Stimulated activated CD8-positive, alpha-beta memory T cell treated with anti-CD3 and anti-CD28 coated beads, Interleukin-2, amount 100 ng/mL, for 1 hour (primary cell): ENCODE data around the gene MNT.

Experiments
- DNase-seq, 2 donors: peaks; one replicate each; pipeline ENCODE4 v3.0.0-alpha.2; 2020; ENCODE audit warnings: low read depth in 2 of 2

MNT gene

DNA sequence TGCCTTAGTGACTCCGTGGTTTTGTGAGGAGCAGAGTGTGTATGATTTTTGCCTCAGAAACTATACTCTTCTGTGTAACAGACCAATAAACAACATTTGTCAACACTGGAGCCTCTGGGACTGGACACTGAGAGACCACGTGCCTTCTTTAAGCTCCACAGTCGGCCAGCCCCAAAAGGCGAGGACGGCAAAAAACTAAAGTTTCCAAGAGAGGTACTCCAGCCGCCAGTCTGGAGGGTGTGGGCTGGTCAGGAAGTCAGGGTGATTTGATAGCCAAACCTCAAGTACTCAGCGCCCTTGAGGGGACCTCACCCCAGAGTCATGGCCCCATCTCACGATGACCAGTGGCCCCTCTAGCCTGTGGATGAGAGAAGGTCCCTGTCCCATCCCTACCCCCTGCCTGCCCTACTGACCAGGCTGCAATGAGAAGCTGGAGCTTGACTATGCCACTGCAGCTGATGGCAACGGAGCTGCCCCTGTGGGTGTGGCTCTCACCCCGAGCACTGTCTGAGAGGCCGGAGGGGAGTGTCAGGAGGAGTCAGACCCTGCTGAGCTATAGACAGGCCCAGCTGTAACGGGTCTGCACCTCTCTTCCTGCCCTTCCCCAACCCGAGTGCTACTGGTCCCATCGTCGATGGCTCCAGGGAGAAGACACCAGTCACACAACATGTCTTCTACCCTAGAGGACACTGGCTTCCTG, 19.8 kb downstream of the MNT start:
- DNase-seq: no peak

DNA sequence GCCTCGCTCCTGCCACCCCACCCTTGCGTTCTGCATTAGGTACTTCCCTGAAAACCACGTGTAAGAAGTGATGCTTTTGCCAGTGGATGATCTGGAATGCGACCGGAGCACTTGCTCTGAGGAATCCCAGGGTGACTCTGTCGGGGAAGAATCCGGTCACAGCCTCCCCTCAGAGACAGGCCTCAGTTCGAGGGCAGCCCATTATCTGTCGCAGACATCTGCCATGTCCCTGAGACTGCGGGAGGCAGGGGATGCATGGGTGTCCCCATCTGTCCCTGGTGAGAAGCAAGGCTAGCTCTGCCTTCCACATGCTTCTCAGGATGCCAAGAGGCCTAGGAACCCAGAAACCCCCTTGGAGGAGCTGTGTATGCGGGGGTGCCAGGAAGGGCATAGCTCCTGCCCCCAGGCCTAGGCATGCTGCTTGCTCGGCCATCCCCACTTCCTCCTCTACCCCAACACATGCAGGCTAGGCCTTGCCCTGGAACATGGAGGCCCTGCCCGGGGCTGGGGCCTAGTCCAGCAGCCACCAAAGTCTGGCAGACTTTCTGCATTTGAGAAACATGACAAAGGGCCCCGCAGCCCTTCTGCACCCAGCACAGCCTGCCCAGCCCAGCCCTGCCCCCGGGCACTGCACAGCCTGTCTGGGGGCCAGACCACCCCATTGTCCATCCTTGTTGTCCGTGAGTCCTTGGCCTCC, 20.5 kb downstream of the MNT start:
- no peak for DNase-seq

DNA sequence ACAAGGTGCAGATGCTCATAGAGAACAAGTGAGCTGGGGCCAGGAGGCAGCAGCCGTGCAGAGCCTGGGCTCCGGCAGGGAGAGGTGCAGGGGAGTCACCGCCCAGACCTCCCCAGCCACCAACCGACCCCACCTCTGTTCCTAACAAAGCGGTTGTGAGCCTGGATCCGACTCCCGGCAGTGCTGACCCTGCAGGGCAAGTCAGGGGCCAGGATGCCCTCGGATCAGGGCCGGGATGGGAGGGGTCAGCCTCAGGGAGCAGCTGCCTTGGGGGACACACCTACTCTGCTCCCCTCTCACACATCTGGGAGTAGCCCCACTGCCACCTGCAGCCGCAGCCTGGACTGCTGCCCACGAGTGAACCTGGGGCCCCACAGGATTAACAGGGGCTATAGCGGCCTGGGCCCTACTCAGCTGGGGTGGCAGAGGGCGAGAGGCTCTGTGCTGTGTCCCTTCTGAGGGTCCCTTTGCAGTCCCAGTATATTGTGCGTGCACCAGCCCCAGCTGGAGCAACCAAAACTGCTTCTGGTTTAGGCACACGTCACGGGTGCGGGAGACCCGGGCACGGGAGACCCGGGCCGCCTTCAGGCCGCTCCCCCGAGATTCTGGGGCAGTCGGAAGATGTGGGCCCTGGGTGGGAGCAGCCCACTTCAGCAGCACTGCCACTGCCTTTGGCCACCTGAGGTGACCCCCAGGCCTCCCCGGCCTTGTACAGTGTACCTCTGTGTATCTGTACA, 21.2 kb downstream of the MNT start:
- DNase-seq: no peak

DNA sequence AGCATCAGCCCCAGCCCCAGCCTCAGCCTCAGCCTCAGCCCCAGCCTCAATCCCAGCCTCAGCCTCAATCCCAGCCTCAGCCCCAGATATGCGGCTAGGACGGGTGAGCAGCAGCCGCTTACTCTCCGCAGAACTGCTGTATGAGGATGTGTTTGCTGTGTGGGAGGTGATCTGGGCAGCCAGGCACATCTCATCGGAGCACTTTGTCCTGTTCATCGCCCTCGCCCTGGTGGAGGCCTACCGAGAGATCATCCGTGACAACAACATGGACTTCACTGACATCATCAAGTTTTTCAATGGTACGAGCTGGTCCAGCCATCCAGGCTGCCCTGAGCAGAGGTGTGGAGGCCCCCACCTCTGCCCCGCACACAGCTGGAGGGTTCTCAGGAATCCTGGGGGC, 22.0 kb downstream of the MNT start:
- no peak for DNase-seq

DNA sequence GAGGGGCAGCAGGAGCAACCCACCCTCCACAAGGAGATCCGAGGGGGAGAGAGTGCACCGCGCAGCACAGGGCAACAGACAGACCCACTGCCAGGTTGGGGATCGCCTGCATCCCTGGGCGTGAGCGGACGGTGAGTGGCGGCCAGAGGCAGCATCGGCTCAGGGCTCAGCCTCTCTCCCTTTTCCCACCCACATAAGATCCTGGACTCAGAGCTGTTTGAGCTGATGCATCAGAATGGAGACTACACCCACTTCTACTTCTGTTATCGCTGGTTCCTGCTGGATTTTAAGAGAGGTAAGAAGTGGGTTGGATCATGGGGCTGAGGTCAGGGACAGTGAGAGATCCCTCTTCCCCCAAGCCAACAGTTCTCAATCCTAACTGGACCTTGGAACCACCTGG, 23.2 kb downstream of the MNT start:
- DNase-seq: no peak

DNA sequence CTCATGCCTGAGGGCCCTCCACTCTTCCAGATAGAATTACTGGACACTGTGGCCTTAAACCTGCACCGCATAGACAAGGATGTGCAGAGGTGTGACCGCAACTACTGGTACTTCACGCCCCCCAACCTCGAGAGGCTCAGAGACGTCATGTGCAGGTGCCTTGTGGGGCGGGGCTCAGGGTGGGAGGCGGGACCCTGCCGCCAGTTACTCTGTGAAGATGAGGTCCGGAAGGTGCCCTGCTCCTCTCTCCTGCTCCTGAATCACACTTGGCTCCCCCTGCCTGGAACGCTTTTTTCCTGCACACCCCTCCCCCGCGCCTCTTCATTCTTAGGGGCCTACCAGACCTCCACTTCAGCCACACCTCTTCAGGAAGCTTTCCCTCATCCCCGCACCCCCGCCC, 24.8 kb downstream of the MNT start:
- DNase-seq: no peak

DNA sequence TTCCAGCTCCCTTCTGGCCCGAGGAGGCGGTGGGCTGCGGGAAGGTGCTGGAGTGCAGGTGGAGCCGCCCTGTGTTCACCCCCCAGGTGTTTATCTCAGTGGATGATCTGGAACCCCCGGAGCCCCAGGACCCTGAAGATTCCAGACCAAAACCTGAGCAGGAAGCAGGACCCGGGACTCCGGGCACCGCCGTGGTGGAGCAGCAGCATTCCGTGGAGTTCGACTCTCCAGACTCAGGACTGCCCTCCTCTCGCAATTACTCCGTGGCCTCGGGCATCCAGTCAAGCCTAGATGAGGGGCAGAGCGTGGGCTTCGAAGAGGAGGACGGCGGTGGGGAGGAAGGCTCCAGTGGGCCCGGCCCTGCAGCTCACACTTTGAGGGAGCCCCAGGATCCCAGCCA, 25.5 kb downstream of the MNT start:
- no peak for DNase-seq

DNA sequence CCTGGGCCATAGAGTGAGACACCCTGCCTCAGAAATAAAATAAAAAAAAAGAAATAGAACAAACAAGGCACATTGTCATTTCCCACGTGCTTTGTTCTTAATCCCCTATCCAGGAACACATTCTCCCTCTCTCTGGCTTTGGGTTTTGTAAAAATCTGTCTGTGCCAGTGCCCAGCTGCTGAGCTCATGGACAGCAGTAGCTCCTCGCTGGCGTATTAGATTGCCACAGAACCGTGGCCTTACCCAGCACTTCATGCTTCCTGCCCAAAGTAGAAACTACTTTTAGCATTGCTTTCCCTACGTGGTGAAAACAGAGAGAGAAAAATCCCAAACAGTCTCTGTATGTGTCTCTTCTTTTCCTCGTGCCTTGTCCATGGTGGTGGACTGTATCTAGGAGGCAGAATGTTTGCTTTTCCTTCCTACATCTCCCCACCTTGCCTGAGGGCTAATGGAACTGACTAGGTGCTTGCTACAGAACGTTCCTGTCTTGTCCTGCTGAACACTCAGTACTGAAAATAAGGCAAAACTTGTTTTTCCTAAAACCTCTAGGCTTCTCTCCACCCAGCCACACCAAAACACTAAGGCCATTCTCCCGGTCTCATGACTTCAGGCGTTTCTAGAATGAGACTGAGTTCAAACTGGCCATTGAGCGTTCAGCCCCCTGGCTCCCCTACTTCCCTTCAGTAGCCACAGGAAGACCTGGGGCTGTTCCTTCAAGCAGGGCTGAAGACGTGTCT, 26.1 kb downstream of the MNT start:
- DNase-seq: no peak

DNA sequence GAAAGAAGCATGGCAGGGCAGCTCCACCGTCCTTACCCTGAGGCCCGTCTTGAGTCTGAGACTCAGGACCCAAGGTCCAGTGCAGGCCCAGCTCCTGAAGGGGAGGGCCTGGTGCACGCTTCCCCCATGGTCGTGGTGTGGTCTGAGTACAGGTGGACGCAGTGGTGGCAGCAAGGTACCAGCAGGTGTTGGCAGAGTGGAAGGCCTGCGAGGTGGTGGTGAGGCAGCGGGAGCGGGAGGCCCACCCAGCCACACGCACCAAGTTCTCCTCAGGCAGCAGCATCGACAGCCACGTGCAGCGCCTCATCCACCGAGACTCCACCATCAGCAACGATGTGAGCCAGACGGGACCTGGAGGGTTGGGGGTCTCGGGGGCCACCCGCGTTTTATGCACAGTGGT, 27.7 kb downstream of the MNT start:
- no peak for DNase-seq

DNA sequence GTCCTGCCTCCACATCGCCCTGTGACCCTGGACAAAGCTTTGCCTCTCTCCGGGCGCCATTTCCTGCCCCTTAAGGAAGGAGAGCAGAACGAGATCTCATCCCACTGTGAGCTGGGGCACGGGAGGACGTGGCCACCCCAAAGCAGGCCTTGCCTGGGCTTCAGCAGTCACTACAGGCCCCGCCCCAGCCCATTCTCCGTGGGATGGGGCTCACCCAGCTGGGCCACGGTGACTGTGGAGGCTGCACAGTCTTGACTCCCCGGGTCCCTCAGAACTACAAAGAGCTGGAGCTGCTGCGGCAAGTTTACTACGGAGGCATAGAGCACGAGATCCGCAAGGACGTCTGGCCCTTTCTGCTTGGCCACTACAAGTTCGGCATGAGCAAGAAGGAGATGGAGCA, 28.2 kb downstream of the MNT start:
- DNase-seq: no peak

DNA sequence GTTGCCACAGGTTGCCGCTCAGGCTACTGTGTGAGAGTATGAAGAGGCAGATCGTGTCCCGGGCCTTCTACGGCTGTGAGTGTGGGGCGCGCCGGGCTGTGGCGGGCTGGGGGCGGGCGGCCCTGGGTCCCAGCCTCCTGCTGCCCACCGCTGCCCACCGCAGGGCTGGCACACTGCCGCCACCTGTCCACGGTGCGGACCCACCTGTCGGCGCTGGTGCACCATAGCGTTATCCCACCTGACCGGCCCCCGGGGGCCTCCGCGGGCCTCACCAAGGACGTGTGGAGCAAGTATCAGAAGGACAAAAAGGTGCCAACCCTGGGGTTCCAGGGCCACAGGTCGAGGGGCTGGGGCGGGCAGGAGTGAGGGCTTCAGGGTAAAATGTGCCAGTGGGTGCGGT, 28.7 kb downstream of the MNT start:
- no peak for DNase-seq

DNA sequence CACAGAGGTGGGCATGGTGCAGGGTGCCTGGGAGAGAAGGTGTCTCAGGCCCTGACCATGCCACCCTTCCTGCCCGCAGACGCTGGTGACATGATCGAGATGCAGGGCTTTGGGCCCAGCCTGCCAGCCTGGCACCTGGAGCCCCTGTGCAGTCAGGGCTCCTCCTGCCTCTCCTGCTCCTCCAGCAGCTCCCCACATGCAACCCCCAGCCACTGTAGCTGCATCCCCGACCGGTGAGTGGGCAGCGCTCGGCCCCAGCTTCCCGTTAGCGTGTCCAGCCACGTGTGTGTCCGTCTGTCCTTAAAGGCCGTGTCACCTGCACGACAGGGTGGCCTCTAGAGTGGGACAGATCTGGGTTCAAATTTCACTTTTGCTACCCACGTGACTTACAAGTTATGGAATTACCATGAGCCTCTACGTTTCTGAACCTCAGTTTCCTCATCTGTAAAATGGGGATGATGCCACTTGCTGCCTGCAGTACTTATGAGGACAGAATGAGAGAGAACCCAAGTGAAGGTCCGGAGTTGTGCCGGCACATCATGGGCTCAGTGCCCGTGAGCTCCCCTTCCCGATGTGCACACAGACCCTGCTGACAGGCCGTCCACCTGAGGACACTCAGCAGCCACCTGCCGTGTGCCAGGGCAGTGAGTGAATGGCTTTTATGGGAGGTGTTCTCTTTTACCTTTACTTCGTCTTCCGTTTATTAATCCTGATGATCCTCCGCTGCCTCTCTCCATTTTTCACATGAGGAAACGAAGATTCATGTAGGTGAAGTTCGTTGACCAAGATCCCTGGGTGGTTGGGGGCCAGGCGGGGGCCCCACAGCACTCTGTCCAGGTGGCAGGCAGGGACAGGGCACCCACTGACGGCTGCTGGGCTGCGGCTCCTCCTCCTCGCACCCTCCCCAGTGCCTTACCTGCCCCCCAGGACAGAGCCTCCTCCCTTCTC, 29.4 kb downstream of the MNT start:
- DNase-seq: no peak

DNA sequence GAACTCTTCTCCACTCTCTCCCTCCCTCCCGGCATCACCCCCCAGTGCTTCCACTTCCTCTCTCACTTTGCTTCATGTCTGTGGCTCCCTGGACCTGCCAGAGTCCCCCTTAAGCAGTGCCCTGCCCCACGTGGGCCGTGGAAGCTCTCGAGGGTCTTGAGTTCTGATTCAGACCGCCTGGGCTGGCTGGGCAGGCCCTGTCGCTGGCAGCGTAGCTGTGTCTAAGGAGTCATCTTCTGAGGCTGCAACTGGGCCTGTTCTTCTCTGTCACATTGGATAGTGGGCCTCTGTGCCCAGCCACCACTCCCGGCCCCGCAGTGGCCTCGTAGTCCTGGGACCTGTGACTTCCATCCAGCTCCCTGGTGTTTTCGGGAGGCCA, 30.7 kb downstream of the MNT start:
- no peak for DNase-seq

DNA sequence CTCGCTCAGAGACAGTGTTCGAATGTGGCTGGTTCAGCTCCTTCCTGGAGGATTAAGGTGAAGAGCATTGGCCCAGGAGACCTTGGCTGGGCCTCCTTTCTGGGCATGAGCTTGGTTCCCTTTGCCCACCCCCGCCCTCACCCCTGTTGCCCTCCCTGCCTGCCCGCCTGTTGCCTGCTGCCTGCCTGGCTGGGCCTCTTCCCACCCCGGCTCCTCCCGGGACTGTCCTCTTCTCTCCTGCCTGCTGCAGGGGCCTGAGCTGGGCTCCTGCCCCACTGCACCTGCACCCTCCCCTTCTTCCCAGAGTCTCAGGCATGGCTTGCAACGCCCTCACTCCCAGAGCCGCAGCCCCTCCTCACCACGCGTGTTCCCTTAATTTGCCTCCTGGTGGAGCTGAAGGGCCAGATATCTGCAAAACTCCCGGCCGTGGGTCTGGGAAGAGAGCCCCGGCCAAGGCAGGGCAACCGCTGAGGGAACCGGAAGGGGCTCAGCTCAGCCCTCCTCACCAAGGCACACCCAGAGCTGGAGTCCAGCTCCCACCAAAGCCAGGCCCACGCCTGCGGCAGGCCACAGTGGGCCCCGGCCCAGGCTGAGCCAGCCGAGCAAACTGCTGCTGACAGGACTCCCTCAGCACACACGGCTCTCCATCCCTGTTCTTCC, 31.2 kb downstream of the MNT start:
- DNase-seq: no peak

DNA sequence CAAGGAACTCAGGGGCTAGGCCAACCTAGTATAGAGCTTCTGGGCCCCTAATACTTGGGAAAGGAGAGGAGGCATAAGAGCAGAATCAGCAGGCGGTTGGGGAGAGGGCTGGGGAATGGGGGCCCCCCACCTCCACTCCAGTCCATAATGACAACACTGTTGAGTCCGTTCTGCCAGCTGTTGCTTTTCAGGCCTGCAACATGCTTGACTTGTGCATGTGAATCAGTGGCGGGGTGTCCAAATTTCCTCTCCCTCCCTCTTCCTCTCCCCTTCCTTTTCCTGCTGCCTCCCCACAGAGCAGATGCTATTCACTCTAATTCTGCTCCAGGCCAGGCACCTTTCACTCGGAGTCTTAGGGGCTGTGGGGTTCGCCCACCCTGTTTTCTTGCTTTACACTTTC, 31.8 kb downstream of the MNT start:
- DNase-seq: no peak

DNA sequence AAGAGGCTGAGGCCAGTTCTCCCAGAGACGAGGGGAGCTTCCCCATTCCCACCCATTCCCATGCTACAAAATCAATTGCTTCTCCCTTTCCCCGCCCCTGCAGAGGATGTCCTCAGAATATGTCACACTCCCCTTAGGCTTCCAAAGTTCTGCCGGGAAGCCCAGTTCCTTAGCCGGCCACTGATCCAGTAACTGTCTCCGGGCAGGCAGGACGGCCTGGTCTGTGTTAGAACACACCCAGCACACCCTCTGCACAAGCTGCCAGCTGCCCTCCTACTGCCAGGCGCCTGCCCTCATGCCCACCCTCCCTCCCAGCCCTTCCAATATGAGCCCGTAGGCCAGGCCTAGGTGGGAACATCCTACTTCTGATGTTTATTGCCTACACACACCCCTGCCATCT, 32.5 kb downstream of the MNT start:
- DNase-seq: no peak

DNA sequence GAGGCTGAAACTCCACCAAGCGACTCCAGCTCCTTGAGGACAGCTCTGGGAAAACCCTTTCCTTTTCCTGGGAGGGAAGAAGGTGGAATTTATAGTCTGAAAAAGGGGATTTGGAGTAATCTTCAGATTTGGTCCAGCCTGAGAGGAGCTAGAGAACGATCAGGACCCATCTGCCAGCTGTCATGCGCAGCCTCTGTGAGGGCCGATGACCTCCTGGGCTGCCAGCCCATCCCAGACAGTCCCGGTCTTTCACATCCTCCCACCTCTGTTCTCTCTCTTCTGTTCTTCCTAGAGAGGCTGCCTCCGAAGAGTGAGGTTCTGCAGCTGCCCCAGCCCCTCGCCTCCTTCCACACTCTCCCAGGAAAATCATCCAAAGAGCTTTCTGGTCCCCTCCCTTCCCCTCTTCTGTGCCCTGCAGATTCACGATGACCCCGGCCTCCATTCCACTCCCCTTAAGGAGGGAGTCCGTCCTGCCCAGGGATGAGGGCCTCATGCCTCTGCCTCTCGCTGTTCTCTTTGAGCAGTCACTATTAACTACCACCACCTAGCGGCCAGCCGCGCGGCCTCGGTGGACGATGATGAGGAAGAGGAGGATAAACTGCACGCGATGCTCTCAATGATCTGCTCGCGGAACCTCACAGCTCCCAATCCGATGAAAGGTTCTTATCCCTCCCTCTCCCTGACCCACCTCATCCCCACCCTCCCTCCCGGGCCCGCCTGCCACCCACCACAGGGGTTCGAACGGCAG, 33.9 kb downstream of the MNT start:
- DNase-seq: no peak

DNA sequence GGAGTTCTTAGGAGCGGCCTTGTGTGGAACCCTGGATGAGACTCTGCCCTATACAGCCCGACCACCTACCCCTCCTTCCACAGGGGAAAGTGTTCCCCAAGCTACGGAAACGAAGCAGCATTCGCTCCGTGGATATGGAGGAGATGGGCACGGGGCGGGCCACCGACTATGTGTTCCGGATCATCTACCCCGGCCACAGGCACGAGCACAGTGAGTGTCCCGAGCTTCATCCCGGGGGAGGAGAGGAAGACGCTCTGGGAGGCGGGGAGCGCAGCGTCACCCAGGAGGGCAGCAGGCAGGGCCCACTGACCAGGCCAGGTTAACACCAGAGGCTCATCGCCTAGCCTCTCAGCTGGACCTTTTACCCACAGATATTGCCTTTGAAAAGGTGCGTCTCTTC, 35.7 kb downstream of the MNT start:
- DNase-seq: no peak

DNA sequence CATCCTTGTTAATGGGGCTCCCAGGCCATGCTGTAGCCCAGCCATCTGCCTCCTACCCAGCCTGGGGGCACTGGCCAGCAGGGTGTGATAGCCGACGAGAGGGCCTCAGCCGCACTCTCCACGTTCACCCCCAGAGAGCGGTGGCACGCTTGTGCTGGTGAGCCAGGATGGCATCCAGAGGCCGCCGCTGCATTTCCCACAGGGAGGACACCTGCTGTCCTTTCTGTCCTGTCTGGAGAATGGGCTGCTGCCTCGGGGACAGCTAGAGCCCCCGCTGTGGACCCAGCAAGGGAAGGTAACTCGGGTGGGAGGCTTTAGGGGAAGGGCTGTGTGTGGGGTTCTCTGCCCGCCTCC, 36.1 kb downstream of the MNT start:
- no peak for DNase-seq
